Measurements from ENCODE around the gene NCBP2.
"Not testable (repeated sequence)": the region's sequence is repeated elsewhere in the genome, so short reads cannot be mapped to it uniquely, and the experiment has no call there.

The NCBP2 gene

GRCh38 chr3:196947860-196948441 lies 5.6 kb upstream of the NCBP2 start:
- no peak overlapping the region for H3K4me3 ChIP-seq (ENCODE audit: low read length)
- TF ChIP-seq CTCF (conservative IDR thresholded peaks at IDR 0.05; ENCODE audit: low read depth, low read length): no peak
- no peak for DNase-seq (ENCODE audit: low read depth)

- no peak overlapping the region for H3K4me3 ChIP-seq (ENCODE audit: low read length)
- DNase-seq (ENCODE audit: low read depth): no peak
- no peak for TF ChIP-seq CTCF (conservative IDR thresholded peaks at IDR 0.05; ENCODE audit: low read depth, low read length)
Observed at GRCh38 chr3:196947136-196947859, 5.0 kb upstream of the NCBP2 start.

DNA sequence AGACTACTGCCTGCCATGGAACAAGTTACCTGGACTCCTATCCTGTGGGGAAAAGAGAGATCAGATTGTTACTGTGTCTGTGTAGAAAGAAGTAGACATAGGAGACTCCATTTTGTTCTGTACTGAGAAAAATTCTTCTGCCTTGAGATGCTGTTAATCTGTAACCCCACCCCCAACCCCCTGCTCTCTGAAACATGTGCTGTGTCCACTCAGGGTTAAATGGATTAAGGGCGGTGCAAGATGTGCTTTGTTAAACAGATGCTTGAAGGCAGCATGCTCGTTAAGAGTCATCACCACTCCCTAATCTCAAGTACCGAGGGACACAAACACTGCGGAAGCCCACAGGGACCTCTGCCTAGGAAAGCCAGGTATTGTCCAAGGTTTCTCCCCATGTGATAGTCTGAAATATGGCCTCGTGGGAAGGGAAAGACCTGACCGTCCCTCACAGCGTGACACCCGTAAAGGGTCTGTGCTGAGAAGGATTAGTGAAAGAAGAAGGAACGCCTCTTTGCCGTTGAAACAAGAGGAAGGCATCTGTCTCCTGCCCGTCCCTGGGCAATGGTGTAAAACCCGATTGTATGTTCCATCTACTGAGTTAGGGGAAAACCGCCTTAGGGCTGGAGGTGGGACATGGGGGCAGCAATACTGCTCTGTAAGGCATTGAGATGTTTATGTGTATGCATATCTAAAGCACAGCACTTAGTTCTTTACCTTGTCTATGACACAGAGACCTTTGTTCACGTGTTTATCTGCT lies 1.9 kb upstream of the NCBP2 start:
- H3K4me3 ChIP-seq (ENCODE audit: low read length): peak overlapping the region; percentile 80
- DNase-seq (ENCODE audit: low read depth): not testable (repeated sequence)

DNA sequence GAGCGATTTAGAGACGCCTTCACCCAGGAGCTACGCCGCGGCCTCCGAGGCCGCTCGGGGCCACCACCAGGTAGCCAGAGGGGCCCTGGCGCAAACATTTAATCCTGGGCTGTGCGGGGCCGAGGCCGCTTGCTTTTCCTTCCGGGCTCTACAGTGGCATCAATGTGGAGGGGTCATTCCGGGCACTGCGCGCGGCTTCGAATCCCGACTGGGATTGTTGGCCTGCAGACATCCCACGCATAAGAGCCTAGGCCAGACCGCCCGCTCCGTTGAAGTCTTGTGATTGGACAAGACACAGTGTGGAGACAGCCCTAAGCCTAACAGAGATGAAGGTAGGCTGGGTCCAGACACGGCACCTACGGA lies 568 bp upstream of the NCBP2 start:
- peak overlapping the region; percentile 80 for H3K4me3 ChIP-seq (ENCODE audit: low read length)
- no peak for TF ChIP-seq CTCF (conservative IDR thresholded peaks at IDR 0.05; ENCODE audit: low read depth, low read length)
- peak; percentile 7 for DNase-seq (ENCODE audit: low read depth)

DNA sequence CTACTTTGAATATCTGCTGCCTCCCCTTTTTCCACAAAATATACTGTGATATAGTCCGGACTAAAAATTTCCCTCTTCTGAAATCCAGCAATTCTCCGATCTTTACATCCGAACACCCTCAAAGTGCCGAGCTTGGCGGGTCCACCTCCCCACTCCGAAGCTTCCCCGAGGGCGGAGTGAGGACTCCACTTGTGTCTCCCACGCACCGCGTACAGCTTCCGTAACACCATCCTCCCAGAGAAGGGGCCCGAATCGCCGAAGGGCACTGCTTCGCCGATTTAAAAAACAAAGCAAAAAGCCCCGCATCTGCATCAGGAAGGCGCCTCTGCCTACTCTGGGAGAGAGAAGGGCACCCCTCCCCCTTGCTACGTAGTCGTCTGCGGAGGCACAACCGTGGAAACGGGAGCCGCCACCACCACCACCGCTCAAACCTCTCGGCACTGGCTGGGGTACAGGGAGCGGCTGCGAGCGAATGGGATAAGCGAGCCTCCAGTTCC lies 551 bp downstream of the NCBP2 start:
- H3K4me3 ChIP-seq (ENCODE audit: low read length): peak overlapping the region; percentile 80
- DNase-seq (ENCODE audit: low read depth): peak; percentile 24
- no peak for TF ChIP-seq CTCF (conservative IDR thresholded peaks at IDR 0.05; ENCODE audit: low read depth, low read length)

DNA sequence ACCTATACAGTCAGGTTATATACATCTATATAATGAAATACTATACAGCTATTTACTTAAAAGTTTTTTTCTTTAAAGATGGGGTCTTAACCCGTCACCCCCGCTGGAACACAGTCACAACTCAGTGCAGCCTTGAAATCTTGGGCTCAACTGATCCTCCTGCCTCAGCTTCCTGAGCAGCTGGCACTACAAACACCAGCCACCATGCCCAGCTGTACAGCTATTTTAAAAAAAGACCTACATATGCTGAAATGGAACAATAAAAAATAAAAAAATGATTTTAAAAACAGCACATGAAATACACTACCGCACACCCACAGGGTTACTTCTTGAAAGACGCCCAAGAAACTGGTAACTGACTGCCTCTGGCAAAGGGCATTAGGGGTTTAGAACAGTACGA lies 3.8 kb downstream of the NCBP2 start:
- no peak for TF ChIP-seq CTCF (conservative IDR thresholded peaks at IDR 0.05; ENCODE audit: low read depth, low read length)
- no peak for DNase-seq (ENCODE audit: low read depth)
- H3K4me3 ChIP-seq (ENCODE audit: low read length): no peak overlapping the region

DNA sequence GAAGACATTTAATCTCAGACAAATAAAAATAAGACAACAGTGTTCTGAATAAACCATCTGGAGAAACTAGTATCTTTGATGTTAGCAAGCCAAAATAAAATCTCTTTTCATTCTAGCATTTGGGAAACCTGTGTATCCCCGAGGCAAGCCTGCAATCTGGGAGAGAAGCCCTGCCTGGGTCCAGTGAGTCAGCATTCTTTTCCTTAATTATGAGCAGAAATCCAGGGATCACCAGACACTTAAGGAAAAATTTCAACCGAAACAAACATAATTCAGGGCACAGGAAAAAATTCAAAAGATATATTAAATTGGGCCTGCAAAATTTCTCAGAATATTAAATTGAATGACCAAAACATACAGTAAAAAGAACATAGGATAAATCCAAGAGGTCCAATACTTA lies 4.2 kb downstream of the NCBP2 start:
- DNase-seq (ENCODE audit: low read depth): no peak
- H3K4me3 ChIP-seq (ENCODE audit: low read length): no peak overlapping the region
- TF ChIP-seq CTCF (conservative IDR thresholded peaks at IDR 0.05; ENCODE audit: low read depth, low read length): no peak
